NCI-H146 (cell line): ENCODE results near the gene CDT1.
"Not testable (repeated sequence)": the region's sequence is repeated elsewhere in the genome, so short reads cannot be mapped to it uniquely, and the experiment has no call there.

Experiments used
- DNase-seq: peaks from one replicate; lab custom pipeline; 2025; lab: John Stamatoyannopoulos, UW

The CDT1 gene

GRCh38 chr16:88817785-88818574 is 14.4 kb downstream of the CDT1 start:
- DNase-seq = no peak

DNA sequence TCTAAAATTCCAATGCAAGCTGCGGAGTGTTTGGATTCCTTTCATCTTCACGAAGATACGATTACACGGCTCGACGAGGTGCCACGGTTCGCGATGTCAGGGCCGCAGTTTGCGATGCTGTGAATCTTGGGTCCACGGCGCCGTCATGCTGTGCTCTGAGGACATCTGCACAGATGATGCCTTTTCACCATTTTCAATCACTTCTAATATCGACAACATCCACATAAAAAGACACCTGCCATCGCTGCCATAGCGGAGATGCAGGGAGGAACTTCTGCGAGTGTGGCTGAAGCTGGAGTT is 14.9 kb downstream of the CDT1 start:
- DNase-seq = no peak

DNA sequence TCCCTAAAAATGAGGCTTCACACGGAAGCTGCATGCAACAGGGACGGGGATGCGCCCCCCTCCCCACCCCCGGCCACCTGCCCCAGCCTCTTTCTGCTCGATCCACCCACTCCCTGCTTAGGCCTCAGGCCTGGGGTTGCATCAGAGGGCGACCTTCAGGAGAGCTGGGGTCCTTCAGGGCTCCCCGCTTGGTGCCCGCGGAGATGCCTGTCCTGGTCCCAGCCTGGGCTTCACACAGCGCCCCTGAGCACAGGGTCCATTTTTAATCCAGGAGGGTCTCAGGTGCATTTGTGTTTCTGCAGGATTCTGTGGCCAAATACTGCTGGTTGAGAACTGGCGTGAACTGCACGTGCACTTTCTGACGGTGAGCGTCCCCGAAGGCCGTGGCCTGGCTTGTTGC is 15.5 kb downstream of the CDT1 start:
- DNase-seq = no peak

DNA sequence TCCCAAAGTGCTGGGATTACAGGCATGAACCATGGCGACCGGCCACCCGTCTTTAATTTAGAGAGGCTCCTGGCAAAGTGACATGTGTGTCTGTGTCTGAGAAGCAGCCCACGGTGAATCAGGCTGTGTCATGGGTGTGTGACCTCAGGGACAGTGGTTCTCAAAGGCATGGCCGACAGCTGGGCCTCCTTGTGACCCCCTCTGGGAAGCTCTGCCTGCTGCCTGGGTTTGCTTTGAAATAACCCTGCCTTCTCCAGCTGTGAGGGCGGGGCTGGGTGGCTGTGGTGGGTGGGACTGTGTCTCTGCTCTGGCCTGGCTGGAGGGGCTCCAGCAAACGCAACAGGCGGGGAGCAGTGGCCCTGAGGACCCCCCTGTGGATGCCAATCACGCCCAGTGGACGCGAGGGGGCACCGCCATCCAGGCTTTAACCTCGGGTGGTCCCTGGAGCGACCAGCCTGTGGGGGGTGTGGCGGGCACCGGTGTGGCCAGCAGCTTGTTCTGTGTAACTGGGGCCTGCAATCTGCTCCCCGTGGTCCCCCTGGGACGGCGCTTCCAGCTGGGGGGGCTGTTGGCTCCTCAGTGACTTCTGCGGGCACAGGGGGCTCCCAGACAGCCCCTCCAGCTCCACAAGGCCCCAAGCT is 16.9 kb downstream of the CDT1 start:
- DNase-seq = no peak

DNA sequence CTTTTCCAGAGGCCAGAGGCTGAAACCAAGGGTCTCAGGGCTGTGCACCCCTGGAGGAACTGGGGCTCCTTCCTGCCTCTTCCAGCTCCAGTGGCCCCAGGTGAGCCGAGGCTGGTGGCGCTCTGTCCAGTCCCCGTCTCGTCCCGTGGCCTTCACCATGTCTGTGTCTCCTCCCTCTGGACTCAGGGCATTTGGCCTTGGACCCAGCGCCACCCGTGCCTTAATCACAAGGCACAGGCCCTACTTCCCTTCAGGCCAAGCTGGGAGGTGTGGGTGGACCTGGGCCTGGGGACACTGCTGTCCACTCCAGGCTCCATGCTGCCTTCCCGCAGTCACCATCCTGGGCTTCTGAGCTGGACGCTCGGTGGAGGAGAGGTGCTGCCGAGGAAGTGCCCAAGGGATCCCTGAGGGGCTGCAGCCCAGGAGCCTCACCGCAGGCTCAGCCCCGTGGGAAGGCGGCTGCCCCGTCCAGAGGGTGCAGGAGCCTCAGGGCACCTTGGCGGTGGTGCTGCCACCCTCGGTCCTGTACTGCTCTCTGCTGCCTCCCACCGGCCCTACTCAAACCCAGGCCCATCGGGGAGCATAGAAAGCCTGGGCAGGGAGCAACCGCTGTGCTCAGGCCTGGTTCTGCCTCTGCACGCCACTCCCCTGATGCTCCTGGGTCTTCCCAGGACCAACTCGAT is 17.7 kb downstream of the CDT1 start:
- no peak for DNase-seq

GRCh38 chr16:88822281-88823040 is 18.9 kb downstream of the CDT1 start:
- DNase-seq = no peak

DNA sequence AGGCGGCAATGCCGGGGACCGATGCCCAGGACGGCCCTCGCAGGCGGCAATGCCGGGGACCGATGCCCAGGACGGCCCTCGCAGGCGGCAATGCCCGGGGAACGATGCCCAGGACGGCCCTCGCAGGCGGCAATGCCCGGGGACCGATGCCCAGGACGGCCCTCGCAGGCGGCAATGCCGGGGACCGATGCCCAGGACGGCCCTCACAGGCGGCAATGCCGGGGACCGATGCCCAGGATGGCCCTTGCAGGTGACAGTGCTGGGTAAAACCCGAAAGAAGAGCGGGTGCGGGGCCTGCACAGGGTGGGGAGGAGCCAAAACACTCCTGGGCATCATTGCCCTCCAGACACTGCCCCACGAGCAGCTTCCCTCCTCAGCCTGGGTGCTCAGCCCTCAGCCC is 20.1 kb downstream of the CDT1 start:
- DNase-seq = not testable (repeated sequence)

- no peak for DNase-seq
Observed at GRCh38 chr16:88824256-88825077, 20.9 kb downstream of the CDT1 start.

- DNase-seq = no peak
Observed at GRCh38 chr16:88825146-88825545, 21.6 kb downstream of the CDT1 start.

DNA sequence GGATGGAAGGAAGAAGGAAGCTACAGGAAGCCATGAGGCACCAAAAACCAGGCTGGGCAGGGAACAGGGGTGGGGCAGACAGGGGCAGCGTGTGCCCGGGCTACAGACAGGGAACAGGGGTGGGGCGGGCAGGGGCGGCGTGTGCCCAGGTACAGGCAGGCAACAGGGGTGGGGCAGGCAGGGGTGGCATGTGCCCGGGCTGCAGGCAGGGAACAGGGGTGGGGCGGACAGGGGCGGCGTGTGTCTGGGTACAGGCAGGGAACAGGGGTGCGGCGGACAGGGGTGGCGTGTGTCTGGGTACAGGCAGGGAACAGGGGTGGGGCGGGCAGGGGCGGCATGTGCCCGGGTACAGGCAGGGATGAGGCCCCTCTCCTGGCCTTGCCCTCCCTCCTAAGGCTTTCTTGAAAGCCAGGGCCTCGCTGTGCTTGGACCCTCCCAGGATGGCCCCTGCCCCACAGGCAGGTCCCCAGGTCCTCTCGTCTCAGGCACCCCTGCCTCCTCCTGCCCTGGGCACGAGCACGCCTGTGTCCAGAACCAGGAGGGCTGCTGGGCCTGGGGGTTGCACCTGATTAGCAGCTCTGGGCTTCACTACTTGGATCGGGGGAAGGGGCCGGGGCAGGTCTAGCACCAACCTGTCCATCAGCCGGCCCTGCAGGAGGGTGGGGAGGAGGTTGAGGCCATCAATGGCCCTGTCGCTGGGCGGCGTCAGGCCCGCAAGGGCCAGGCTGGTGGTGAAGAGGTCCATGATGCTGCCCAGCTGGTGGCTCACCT is 22.7 kb downstream of the CDT1 start:
- DNase-seq = no peak

DNA sequence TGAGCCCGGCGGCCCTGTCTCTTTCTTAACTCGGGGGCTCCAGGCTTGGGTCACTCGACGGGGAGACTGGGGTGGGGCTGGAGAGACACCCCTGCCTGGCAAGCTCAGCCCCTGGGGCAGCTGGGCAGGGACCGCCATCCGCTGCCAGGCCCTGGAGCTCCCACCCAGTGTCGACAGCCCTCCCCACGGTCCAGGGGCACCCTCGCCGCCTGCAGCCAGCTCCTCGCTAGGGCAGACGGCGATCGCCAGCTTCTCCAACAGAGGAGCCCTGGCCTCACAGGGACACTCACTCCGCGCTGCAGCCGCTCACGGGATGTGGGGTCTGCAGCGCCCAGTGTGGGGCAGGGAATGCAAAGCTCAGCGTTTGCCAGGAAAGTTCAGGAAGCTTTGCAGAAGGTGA is 24.1 kb downstream of the CDT1 start:
- no peak for DNase-seq

- no peak for DNase-seq
Observed at GRCh38 chr16:88828711-88829110, 25.1 kb downstream of the CDT1 start.

DNA sequence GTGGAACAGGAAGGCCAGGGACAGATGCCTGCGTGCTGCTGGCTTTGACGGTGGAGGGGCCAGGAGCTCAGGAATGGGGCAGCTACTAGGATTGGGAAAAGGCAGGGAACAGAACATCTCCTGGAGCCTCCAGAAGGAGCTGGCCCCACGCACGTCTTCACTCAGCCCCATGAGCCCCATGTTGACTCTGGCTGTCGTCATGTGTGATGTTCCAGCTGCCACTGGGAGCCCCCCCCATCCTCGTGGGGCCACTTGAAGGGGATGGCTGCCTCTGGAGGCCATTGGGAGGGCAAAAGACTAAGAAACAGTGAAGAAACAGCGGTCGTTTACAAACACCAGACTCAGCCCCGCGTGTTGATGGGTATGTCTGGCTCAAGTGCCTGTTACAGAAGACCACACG is 26.7 kb downstream of the CDT1 start:
- no peak for DNase-seq

GRCh38 chr16:88830783-88831182 is 27.2 kb downstream of the CDT1 start:
- DNase-seq = no peak

DNA sequence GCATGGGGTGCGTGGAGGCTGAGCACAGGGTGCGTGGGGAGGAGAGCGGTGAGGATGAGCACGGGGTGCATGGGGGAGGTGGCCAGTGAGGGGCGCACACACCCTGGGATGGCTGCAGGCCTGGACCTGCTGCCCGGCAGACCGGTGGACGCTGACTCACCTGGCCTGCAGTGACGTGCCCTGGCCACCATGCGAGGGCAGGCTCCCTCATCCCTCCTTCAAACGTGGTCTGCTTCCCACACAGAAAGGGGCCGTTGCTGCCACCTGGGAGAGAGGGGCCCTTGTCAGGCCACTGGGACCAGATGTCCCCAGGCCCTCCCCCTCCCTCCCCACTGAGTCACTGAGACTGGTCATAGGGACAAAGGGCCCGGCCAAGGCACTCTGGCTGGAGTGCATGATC is 28.2 kb downstream of the CDT1 start:
- DNase-seq = no peak

DNA sequence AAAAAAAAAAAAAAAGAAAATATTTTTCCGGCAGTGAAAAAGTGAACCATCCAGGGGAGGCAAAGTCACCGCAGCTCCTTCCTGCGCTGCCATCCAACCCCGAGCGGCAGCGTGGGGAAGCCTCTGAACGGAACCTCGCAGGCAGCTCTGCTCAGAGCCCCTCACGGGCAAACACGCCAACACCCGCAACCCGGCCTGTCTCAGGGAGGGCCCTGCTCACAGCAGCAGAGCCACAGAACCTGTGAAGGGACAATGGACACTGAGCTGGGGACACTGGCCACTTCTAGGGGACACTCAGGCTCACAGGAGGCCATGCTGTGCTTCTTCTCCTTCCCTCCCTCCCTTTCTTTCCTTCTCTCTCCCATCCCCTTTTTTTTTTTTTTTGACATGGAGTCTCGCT is 29.5 kb downstream of the CDT1 start:
- no peak for DNase-seq

- no peak for DNase-seq
Observed at GRCh38 chr16:88834670-88835069, 31.1 kb downstream of the CDT1 start.

GRCh38 chr16:88835383-88835782 is 31.8 kb downstream of the CDT1 start:
- DNase-seq = no peak

DNA sequence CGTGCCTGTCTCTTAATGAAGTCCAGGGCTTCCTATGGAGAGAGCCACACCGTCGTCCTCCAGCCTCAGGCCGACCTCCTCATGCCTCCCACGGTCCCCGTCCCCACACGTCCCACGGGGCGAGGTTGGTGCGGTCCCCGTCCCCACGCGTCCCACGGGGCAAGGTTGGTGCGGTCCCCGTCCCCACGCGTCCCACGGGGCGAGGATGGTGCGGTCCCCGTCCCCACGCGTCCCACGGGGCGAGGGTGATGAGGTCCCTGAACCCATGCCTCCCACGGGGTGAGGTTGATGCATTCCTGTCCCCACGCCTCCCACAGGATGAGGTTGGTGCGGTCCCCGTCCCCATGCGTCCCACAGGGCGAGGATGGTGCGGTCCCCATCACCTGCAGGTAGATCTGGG is 32.2 kb downstream of the CDT1 start:
- no peak for DNase-seq

DNA sequence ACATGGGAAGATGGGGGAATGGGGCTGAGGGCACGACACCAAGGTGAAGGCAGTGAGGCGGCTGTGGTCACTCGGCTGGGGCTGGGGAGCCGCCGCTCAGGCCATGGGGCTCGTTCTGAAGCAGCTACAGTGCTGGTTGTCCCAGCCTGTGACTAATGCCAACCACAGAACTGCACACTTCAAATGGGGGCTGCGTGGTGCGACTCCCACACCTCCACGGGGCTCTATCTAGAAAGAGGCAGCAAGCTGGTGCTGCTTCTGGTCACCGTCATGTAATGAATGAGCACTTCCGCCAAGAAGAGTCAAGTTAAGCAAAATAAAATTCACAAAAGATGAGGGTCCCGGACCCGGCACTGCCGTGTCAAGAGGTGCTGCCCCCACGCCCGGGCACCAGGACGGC is 33.2 kb downstream of the CDT1 start:
- DNase-seq = no peak

GRCh38 chr16:88837806-88838205 is 34.2 kb downstream of the CDT1 start:
- no peak for DNase-seq
